HG02938 (cell line): ENCODE measurements around the gene KLHDC3.
"Not testable (repeated sequence)": the region's sequence is repeated elsewhere in the genome, so short reads cannot be mapped to it uniquely, and the experiment has no call there.

ENCODE experiments used
- ATAC-seq: cut with Tn5 transposase; IDR thresholded peaks from one replicate; pipeline ENCODE4 v1.9.1; 2021; ENCODE audit warnings: mild to moderate bottlenecking, moderate library complexity; ENCODE audit not compliant: unreplicated experiment

Gene KLHDC3

DNA sequence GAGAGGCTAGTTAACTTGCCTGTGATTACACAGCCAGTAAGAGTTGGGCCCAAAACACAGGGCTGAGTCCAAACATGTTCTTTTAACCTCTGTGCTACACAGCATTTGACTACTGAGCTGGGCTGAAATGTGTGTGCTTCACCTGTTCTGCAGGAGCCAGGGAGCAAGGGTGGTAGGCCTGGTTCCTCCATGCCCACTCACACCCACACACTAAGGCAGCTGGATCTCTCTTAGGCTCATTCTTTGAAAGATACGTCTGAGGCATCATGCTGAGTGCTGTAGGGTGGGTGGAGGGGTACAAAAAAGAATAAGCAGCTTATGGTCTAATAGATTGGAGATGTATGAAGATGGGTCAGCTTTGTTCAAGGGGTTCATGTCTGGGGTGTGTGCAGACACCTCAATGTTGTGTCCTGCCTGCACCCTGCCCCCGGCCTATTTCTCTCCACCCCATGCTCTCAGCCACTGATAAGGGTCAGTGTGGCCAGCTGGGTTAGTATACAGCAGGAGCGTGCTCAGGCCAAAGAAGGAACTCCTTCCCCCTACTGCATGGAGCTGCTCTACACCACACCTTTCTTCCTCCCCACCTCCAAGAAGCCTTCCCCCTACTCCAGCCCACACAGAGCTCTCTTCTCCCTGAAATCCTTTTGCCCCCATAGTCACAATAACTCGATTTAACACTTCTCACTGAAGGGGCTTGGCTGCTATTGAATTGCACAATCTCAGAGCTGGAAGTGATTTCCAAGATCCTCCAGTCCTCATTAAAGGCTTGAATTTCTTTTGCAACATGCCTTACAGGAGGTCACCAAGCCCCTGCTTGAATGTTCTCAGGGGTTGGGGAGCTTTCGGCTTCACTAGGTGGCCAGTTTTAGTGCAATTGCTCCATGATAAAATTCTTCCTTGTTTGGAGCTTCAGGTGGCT, 26.3 kb upstream of the KLHDC3 start:
- no peak for ATAC-seq

DNA sequence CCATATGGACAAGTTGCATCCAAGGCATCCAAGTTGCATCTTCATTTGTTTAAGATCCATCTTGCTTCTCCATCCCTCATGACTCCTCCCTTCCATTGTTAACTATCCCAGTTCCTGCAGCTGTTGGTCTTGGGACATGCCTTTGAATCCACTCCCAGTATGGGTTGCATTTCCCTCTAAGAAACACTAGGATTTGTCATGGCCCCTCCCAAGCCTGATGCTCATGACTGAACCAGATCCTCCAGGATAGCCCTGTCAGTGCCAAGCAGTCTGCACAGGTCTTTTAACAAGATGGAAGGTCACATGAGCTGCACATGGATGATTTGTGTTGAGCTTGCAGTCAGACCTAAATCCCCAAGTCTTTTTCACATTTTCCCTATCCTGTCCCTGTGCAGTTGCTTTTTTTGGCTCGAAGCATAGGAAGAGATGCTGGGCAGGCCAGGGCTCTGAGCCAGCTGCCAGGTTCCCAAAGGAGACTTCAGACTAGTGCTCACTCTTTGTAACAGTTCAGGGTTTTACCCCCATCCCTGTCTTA, 25.5 kb upstream of the KLHDC3 start:
- no peak for ATAC-seq

DNA sequence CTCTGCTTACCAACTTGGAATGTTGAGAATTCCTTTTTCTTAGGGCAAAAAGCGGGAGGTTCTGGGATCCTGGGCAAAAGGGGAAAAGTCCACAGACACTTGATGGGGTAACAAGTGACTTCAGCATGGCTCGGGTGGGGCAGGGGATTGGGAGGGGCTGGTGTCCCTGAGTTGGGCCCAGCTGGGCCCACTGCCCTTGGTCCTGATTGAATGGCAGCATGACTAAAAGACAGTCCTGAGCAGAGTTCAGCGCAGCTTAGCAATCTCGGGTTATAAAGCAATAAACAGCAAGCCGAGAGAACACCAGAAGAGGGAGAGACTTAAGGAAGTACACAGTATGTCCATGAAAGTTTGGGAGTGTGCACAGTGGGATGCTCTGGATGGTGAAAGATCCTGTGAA, 24.1 kb upstream of the KLHDC3 start:
- no peak for ATAC-seq

DNA sequence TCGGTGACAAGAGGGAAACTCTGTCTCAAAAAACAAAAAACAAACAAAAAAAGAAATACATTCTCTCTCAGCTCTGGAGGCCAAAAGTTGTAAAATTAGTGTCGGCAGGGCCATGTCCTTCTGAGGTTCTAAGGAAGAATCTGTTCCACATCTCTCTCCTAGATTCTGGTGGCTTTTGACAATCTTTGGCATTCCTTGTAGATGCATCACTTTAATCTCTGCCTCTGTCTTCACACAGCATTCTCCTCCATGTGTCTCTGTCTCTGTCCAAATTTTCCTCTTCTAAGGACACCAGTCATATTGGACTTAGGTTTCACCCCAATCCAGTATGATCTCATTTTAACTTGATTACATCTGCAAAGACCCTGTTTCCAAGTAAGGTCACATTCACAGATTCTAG, 20.6 kb upstream of the KLHDC3 start:
- no peak for ATAC-seq

DNA sequence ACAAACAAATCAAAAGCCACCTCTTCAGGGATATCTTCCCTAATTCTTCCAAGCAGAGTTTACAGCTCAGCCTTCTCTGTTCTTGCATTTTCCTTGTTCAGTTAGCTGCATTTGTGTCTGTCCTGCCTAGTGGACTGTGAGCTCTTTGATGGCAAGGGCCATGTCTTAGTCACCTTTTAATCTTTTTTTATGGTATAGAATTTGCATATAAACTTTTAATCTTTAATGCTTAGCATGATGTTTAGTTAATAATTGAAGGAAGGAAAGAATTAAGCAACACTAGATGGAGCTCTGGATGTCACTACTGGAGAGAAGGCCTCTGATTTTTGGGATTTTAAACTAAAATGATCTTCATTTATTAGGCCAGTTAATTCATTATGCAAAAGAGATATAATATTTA, 17.5 kb upstream of the KLHDC3 start:
- no peak for ATAC-seq

DNA sequence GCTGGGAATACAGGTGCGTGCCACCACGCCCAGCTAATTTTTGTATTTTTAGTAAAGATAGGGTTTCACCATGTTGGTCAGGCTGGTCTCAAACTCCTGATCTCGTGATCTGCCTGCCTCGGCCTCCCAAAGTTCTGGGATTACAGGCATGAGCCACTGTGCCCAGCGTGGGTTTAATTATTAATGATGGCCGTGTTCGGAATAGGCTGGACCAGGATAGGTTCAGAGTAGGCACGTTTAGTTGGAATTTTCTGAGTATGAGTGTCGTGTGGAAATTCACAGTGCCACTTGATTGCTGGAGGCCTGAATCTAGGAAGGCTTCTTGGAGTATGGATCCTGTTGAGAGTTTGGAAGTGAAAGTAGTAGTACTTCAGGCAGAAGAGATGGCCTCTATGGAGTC, 15.8 kb upstream of the KLHDC3 start:
- ATAC-seq: not testable (repeated sequence)

DNA sequence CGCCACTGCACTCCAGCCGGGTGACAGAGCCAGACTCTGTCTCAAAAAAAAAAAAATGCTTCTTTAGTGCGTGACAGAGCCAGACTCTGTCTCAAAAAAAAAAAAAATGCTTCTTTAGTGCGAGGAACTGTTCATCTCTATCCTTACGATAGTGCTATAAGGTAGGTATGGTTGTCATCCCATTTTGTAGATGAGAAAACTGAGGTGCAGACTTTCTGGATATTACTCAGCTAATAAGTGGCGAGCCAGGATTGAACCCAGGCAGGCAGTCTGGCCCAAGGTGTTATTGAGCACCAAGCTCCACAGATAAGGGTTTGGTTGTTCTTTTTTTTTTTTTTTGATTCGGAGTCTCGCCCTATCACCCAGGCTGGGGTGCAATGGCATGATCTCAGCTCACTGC, 12.2 kb upstream of the KLHDC3 start:
- ATAC-seq: no peak

DNA sequence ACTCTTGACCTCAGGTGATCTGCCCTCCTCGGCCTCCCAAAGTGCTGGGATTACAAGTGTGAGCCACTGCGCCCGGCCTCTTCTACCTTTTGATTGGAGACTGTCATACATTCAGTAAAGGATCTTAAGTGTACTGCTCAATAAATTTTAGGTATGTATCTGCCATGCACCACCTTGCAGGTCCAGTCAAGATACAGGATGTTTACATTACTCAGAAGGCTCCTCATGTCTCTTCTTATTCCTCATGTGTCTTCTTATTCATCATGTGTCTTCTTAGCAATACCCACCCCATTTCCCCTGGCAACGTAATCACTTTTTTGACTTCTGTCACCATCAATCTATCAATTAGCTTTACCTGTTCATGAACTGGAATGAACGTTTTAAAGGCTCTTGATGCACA, 8.2 kb upstream of the KLHDC3 start:
- ATAC-seq: no peak

DNA sequence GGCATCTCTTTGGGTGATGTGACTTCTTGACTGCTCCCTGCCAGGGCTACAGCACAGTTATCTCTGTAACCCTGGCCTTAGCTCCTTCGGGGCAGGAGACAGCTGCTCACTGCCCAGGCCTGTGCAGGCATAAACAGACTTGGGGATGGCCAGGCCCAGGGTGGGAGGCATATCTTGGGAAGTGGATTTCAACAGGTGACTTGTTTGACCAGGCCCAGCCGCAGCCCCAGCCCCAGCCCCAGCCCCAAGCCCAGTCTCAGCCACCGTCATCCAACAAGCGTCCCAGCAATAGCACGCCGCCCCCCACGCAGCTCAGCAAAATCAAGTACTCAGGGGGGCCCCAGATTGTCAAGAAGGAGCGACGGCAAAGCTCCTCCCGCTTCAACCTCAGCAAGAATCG, 7.8 kb upstream of the KLHDC3 start:
- no peak for ATAC-seq

DNA sequence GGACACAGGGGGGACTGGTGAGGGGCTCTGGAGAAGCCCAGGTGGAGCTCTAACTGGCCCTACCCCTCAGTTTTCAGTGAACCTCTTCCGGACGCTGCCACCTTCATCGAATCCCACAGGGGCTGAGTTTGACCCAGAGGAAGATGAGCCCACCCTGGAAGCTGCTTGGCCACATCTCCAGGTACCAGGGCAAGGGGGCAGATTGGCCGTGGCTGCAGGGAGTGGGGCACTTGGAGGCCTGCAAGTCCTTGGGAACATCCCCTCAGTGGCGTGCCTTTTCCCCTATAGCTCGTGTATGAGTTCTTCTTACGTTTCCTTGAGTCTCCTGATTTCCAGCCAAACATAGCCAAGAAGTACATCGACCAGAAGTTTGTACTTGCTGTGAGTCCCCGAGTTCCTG, 6.9 kb upstream of the KLHDC3 start:
- ATAC-seq: no peak

DNA sequence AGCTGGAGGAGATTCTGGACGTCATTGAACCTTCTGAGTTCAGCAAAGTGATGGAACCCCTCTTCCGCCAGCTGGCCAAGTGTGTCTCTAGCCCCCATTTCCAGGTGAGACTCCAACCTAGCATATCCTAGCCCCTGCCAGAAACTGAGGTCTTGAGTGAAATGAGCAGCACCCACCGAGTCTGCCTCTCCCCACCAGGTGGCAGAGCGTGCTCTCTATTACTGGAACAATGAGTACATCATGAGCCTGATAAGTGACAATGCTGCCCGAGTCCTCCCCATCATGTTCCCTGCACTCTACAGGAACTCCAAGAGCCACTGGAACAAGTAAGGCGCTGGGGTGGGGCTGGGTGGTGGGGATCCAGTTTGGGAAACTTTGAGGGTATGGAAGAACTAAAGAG, 4.9 kb upstream of the KLHDC3 start:
- no peak for ATAC-seq

DNA sequence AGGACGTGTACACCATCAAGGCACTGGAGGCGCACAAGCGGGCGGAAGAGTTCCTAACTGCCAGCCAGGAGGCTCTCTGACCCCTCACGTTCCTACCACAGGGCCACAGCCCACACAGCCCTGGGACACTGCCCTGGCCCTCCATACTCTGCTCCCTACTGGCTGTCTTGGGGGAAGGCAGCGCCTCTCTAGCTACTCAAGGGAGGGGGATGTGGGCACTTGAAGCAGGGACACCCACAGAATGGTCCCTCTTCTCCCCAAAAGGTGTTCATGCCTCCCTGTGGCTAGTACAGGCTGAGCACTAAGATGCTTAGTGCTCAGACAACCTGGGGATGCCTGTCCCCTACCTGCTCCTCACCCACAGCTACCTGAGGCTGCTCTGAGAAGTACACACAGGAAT, 2.8 kb upstream of the KLHDC3 start:
- no peak for ATAC-seq

DNA sequence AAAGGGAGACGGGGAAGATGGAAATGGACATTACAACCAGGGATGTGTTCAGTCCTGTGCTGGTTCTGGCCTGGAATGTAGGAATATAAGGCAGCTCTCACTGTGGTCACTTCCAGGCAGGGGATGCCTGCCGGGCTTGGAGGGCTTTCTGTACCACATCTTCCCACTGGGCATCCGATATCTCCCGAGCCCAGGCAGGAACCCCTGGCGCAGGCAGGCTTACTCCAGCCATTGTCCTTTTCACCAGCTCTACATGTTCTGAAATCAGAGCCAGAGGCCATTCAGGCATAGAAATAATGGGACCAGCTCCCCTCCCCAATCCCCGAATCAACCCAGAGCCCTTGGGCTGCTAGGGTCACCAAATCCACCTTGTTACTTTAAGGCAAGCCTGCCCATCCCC, 1.7 kb upstream of the KLHDC3 start:
- ATAC-seq: no peak

DNA sequence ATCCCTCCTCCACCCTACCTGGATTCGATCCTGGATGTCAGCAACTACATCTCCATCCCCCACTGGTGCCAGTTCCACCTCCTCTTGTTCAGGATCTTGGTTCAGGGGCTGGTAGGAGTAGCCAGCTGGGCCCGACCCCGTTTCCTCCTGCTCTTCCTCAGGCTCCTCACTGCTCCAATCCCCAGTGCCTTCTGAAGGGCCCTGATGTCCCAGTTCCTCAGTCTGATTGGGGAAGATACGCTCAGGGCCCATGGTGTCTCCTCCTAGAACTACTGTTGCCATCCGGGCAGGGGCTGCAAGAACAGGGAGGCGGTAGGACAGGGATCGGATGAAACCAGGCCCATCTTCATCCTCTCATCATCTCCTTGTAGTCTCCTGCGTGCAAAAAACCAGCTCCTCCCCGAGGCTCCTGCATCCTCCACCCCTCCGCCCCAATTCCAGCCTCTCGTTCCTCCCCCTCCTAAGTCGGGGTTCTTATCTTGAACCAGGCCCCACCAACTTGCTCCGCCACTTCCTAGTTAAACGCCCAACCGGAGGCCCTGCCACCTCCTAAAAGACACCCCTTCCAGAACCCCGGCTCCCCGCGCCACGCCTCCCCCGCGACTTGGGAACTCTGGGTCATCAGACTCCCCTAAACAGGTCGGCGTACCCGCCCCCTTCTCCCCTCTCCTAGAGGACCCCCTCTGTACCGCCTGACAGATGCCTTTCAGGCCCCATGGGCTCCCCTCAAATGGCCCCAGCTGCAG, 779 bp upstream of the KLHDC3 start:
- peak; percentile 1 for ATAC-seq

DNA sequence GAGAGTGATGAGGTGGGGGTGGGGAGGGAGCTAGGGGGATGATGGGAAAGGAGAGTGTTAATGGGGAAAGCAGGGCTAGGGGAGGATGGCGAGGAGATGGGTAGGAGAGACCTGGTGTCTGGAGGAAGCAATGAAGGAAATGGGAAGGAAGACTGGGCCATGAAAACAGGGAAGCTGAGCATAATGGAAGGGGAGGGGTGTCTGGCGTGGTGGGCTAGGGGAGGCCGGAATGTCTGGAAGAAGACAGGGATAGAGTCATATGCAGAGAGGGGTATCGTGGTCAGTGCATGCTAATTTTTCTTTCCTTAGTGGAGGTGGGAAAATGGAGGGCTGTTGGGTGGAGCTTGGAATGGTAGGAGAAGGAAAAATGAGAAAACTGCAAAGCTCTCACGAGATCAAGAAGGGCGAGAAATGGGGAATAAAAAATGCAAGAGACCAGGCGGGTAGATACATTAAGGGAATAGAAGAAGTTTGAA, 423 bp downstream of the KLHDC3 start:
- ATAC-seq: no peak

DNA sequence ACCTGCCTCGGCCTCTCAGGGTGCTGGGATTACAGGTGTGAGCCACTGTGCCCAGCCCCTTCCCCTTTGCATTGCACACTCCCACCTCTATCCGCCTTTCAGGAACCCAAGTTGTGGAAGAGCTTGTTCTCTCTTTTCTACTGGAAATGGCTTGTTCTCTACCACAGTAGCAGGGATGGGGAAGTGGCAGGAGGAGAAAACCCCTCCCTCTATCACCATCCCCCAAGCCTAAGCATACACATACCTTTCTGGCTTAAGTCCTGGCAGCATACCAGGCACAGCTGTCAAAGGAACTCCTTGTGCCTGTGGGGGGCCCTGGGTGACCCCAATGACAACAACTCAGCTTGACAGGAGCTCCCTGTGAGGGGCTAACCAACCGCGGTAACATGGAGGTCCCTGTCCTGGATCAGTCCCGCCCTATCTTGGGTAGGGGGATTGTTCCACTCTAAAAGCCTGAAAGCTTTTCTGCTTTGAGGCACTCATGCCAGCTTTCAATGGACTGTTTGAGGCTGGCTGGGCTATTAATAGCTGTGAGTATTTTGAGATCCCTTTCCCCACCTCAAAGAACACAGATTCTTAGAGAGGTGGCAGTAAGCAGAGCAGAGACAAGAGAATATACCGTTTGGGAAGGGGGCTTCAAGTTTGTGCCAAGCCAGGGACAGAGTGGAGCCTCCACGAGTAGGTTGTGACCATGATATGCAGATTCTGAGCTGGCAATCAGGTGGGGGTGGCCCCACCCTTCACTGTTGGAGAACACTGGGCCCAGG, 2.3 kb downstream of the KLHDC3 start:
- no peak for ATAC-seq

DNA sequence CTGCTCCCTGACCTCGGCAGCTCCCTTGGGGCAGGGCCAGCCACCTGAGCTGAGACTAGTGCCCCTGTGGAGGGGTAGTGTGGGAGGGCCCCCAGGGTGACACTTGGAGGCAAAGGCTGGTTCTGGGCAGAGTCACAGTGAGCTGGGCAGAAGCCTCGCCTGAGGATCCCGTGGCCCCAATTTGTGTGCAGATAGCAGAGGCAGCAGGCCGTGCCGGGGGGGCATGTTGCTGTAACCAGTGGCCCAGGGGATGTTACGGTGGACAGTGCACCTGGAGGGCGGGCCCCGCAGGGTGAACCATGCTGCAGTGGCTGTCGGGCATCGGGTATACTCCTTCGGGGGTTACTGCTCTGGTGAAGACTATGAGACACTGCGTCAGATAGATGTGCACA, 2.9 kb downstream of the KLHDC3 start:
- no peak for ATAC-seq

DNA sequence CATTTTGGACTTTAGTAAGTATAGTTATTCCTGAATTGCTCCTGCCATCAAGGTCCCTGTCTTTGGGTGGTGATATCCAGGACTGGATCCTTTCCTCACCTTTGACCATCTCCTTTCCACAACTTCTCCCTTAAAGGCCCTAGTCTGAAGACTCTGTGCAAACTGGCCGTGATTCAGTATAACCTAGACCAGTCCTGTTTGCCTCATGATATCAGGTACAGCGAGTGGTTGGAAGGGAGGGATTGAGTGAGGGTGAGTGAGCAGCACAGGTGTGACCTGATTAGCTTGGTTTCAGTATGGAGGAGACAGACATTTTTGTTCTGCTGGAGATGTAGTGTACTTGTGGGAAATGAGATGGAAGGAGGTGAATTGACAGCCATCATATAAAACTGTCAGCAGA, 5.1 kb downstream of the KLHDC3 start:
- ATAC-seq: no peak

DNA sequence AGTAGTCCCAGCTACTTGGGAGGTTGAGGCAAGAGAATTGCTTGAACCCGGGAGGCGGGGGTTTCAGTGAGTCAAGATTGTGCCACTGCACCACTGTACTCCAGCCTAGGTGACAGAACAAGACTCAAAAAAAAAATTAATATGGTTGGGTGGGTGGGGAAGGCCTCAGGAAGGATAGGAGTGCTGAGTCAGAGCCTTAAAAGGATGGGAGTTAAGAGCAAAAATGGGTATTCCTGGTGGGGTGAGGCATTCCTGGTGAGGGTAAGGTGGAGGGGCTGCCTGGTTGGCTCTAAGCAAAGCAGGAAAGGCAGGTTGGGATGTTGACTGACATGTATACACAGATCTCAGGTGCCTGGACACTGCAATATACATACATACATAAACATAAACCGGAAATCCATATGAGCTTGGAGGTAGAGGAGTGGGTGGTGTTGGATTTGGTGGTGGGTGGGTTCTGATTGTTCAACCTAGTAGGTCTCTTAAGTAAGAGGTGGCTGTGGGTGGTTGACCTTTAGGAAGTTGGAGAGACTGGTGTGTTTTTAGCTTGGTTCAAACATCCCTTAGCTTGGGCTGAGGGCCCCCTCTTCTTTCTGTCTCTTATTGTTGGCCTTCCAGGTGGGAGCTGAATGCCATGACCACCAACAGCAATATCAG, 6.1 kb downstream of the KLHDC3 start:
- no peak for ATAC-seq

DNA sequence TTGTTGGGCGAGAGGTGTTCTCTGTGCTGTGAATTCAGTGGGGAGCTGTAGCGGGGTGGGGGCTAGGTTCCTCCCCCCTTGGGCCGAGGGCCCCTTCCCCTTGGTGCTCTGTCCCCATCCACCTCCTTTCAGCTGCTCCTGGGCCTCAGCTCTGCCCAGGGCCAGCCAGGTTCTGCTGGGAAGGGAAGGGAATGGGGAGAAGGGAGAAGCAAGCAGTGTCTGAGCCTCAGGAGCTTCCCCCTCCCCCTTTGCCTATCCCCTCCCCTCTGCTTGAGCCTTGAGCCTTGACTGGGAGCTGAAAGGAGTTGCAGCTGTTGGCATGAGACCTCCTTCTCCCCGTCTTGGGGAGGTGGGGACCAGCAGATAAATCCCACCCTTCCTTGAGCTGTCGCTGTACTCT, 6.8 kb downstream of the KLHDC3 start:
- ATAC-seq: no peak
